ENCODE measurements around the gene EVL.

DNA sequence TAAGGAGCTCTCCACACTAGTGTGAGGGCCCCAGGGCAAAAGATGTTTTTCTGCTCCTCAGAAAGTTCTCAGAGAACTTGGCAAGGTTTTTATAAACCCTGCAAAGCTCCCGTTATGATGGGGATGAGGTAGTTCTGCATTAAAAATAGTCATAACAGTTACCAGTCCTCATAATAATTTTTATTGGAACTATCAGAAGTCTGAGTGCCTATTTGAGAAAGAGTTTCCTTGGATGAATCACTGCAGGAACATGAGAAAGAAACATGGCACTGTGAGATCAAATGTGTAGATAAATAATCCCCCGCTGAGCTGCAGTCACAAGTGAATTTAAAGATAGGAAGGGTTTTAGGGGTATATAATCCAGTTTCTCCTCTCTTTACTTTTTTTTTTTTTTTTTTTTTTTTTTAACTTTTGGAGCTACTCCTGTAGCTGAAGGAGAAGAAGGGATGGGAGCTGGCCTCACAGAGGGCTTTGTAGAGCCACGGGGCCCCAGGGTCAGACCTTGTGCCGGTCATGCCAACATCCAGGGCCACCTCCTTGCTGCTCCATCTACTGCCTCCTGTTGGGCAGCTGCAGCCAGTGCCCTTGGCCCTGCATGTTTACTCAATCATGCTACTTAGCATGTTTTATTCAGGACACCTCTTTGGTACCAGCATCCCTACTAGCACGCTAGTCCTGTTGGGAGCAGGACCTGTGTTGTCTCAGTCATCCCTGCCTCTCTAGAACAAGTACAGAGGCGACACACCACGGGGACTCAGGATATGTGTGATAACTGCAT lies 39.5 kb downstream of the EVL start:
- TF ChIP-seq, protein P1, sequence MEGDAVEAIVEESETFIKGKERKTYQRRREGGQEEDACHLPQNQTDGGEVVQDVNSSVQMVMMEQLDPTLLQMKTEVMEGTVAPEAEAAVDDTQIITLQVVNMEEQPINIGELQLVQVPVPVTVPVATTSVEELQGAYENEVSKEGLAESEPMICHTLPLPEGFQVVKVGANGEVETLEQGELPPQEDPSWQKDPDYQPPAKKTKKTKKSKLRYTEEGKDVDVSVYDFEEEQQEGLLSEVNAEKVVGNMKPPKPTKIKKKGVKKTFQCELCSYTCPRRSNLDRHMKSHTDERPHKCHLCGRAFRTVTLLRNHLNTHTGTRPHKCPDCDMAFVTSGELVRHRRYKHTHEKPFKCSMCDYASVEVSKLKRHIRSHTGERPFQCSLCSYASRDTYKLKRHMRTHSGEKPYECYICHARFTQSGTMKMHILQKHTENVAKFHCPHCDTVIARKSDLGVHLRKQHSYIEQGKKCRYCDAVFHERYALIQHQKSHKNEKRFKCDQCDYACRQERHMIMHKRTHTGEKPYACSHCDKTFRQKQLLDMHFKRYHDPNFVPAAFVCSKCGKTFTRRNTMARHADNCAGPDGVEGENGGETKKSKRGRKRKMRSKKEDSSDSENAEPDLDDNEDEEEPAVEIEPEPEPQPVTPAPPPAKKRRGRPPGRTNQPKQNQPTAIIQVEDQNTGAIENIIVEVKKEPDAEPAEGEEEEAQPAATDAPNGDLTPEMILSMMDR (IDR thresholded peaks at IDR 0.05) = no peak
- no peak for TF ChIP-seq POLR2A (IDR thresholded peaks at IDR 0.05)
- no peak for TF ChIP-seq EP300 (IDR thresholded peaks at IDR 0.05; ENCODE audit: low read depth)
